HG03378 (cell line): Measurements from ENCODE around the gene DHX9.

Experiments
- ATAC-seq: cut with Tn5 transposase; IDR thresholded peaks from one replicate; pipeline ENCODE4 v1.9.1; 2021; ENCODE audit warnings: mild to moderate bottlenecking, moderate library complexity; ENCODE audit not compliant: unreplicated experiment

The DHX9 gene

DNA sequence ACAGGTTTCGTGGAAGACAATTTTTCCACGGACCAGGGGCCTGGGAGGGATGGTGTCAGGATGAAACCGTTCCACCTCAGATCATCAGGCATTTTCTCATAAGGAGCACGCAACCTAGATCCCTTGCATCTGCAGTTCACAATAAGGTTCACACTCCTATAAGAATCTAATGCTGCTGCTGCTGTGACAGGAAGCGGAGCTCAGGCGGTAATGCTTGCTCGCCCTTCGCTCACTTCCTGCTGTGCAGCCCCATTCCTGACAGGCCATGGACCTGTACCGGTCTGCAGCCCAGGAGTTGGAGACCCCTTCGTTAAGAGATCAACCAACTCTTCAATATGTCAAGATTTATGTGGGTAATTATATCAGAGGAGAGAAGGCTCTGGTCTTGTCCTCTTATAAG lies 3.3 kb upstream of the DHX9 start:
- no peak for ATAC-seq

DNA sequence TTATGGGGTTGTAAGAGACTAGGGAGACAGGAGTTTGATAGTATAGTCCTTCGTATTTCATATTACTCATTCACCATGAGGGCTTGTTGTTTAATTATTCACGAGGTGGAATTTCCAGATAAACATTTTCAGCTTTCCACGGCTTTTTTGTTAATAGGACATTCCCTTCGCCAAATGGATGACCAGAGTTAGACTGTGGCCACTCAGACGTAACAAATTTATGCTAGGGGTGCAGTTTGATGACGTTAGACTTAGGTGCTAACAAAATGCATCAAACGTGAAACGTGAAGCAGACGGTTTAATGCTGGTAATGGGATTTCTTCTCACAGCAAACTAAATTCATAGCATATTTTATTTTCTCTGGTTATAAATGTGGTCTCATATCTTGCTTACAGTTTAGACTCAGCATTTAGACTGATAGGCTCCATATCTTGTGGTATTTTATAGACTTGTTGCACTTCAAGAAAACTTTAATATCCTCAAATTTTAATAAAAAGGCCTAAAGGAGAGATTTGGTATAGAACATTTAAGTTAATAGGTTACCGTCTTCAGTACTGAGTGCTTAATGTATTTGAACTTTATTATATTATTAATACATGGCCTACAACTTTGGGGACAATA lies 2.3 kb downstream of the DHX9 start:
- ATAC-seq = no peak

DNA sequence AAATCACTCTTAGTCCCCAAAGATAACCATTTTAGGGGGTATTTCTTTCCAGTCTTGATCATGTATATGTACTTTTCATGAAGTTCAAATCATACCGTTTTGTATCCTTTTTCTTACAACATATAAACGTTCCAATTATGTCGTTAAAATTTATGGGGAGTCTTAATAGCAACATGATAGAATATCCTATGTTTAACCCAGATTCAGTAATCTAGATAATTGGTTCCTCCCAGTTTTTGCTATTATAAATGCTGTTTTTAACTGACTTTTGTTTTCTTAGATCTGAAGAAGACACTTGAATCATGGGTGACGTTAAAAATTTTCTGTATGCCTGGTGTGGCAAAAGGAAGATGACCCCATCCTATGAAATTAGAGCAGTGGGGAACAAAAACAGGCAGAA lies 3.1 kb downstream of the DHX9 start:
- ATAC-seq = no peak

- no peak for ATAC-seq
Measured at GRCh38 chr1:182845379-182845778, 6.2 kb downstream of the DHX9 start.

DNA sequence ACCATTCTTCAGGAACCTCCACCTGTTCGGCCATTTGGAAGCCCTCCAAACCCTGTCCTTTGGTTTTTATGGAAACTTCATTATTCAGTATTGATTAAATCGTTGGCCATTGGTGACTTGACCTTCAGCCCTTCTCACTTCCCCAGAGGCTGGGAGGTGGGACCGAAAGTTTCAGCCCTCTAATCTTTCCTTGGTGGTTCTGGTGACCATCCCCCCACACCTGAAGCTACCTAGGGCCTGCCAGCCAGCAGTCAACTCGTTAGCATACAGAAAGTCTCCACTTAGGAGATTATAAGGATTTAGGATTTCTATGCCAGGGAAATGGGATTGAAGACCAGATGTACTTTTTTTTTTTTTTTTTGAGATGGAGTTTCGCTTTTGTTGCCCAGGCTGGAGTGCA lies 6.7 kb downstream of the DHX9 start:
- no peak for ATAC-seq

DNA sequence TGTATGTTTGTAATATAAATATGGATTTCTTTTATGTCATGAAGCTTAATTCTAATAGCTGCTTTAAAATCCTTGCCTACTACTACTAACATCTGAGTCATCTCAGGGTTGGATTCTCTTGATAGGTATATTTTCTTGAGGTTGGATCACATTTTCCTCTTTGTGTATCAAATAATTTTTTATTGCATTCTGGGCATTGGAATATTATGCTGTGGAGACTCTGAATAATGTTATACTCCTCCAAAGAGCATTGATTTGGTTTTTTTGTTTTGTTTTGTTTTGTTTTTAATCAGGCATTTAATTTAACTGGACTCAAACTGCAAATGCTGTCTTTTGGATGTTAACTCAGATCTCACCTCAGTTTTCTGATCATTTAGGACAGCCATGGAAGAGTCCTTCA lies 8.0 kb downstream of the DHX9 start:
- no peak for ATAC-seq

DNA sequence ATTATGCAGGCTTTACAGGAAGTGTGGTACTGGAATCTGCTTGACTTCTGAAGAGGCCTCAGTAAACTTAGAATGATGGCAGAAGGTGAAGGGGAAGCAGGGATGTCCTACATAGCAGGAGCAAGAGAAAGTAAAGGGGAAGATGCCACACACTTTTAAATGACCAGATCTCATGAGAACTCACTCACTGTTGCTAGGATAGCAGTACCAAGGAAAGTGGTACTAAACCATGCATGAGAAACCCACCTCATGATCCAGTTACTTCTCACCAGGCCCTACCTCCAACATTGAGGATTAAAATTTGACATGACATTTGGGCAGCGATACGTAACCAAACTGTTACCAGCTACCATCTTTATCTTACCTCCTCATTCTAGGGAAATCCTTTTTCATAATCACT lies 9.6 kb downstream of the DHX9 start:
- no peak for ATAC-seq

GRCh38 chr1:182850319-182850718 lies 11.2 kb downstream of the DHX9 start:
- no peak for ATAC-seq

- ATAC-seq = no peak
Measured at GRCh38 chr1:182851825-182852224, 12.7 kb downstream of the DHX9 start.

DNA sequence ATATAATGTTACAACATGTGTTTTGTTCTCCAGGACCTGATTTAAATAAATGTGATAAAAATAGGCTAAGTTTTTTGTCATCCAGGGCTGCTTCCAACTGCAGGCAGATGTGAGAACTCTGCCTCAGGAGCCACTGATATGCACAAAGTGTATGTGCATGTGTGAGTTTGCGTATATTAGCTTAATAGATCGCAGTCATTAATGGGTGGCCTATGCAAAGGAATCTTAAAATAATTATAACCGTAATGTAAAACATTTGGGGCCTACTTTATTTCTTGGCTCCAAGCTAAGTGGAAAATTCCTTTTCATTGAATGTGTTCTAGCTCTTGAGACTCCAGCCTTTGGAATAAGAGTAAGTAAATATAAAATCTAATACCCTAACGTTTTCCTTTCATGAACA lies 16.8 kb downstream of the DHX9 start:
- ATAC-seq = no peak

GRCh38 chr1:182857212-182857611 lies 18.1 kb downstream of the DHX9 start:
- no peak for ATAC-seq

GRCh38 chr1:182860658-182861057 lies 21.5 kb downstream of the DHX9 start:
- ATAC-seq = no peak

DNA sequence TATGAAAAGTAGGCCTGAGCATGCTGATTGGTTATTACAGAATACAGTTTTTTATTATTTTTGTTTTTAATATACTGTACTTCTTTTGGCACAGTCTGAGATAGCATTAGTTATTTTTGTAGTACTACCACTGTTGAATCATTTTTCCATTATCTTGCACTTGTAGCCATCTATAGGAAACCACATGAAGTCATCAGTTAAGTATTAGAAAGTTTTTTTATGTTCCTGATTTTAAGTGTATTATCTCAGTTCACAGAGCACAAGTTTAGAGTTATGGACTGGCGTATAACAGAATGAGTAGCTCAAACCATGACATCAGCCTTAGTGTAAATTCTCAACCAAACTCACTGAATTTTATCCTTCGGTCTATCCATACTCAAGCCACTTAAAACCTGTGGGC lies 22.8 kb downstream of the DHX9 start:
- no peak for ATAC-seq

- no peak for ATAC-seq
Measured at GRCh38 chr1:182862827-182863226, 23.7 kb downstream of the DHX9 start.

- ATAC-seq = no peak
Measured at GRCh38 chr1:182863940-182864339, 24.8 kb downstream of the DHX9 start.

DNA sequence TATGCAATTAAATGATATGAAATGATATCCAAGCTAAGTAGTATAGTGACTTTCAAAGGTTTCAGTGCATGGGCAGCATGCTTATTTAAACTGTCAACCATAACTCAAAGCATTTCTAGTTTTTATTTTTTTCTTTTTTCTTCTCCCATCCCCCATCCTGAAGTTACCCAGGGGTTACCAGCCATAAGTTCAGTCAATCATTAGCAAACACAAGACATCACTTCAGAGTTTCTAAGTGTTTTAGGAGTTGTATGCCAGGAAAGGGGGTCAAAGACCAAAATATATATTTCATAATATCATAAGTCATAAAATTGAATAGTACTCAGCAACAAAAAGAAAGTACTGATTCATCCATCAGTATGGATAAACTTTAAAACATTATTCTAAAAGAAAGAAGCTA lies 28.7 kb downstream of the DHX9 start:
- no peak for ATAC-seq

DNA sequence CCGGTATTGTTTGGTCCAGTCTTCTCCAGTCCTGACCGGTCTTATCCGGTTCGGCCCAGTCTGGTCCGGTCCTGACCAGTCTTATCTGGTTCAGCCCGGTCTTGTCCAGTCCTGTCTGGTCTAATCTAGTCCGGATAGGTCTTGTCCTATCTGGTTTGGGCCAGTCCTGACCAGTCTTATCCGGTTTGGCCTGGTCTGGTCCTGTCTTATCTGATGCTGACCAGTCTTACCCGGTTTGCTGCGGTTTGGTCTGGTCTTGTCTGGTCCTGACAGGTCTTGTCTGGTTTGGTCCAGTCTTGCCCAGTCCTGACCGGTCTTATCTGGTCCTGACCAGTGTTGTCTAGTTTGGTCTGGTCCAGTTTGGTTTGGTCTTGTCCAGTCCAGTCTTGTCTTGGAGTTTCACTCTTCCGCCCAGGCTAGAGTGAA lies 30.1 kb downstream of the DHX9 start:
- no peak for ATAC-seq

DNA sequence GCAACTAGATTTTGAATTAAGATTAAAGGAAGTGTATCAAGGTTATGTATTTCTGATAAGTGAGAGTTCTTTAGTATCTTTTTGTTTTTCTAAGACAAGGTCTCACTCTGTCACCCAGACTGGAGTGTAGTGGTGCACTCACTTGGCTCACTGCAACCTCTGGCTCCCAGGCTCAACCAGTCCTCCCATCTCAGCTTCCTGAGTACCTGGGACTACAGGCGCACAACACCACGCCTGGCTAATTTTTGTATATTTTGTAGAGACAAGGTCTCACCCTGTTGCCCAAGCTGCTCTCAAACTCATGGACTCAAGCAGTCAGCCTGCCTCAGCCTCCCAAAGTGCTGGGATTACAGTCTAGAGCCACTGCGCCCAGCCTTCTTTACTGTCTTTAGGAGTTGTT lies 33.7 kb downstream of the DHX9 start:
- ATAC-seq = no peak

DNA sequence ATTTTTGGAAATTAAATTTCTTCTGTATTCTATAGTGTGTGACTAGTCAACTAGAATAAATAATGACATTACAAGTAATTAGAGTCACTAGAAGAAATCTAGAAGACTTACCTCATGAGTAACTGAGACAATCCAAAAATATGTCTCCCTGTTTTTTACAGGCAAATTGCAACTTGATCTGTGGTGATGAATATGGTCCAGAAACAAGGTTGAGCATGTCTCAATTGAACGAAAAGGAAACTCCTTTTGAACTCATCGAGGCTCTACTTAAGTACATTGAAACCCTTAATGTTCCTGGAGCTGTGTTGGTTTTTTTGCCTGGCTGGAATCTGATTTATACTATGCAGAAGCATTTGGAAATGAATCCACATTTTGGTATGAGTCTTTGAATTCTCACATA lies 36.7 kb downstream of the DHX9 start:
- no peak for ATAC-seq

DNA sequence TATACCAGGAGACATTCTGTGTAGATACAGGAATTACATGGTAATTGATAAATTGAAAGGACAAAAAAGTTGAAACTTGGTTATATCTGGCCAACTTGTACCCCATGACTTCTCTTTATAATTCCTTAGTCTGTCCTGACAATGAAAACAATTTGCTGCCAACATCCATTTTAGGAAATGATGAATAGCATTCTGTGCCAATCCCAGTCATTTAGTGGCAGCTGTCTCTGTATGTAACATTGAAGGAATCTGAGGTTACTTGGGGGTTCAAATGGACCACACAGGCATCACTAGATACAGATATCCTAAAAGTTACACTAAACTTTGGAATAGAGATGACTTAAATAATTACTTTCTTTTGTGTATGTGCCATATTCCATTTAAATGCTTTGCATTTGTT lies 38.2 kb downstream of the DHX9 start:
- ATAC-seq = no peak

GRCh38 chr1:182877842-182878241 lies 38.7 kb downstream of the DHX9 start:
- ATAC-seq = no peak

GRCh38 chr1:182884872-182885271 lies 45.7 kb downstream of the DHX9 start:
- ATAC-seq = no peak

DNA sequence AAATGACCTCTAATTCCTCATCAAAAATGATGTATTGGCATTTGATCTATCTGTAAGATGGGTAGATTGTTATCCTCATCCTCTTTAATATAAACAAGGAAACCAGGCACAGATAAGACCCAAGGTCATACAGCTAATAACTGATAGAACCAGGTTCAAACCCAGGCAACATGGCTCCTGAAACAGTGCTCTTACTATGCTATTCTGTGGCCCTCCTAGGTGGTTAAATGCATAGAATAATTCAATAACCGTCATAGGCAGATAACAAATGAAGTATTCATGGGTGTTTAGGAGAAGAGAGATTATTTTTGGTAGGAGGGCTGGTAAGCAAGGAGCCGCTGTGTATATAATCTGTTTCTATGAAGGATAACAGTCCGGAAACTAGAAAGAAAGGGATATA lies 46.4 kb downstream of the DHX9 start:
- ATAC-seq = no peak

- ATAC-seq = no peak
Measured at GRCh38 chr1:182886985-182887384, 47.8 kb downstream of the DHX9 start.
